Progenitor cell of endocrine pancreas (in vitro differentiated cells): ENCODE results near the gene NDRG2. TPM values are rescaled to one million over a fixed set of nuclear protein-coding genes. Genes with fewer than 3 reads are reported as not detected.
"Not testable (repeated sequence)": the region's sequence is repeated elsewhere in the genome, so short reads cannot be mapped to it uniquely, and the experiment has no call there.

Experiments used
- DNase-seq: peaks from one replicate; pipeline ENCODE4 v3.0.0; 2021; ENCODE audit warnings: low spot score; ENCODE audit not compliant: unreplicated experiment
- H3K27ac Mint-ChIP-seq: 2 replicates; pipeline ENCODE4 v1.8.0; 2021; ENCODE audit warnings: mild to moderate bottlenecking, moderate library complexity, mixed read lengths
- H3K27me3 Mint-ChIP-seq: 2 replicates; pipeline ENCODE4 v1.8.0; 2021; ENCODE audit warnings: mixed read lengths
- H3K36me3 Mint-ChIP-seq: 2 replicates; pipeline ENCODE4 v1.8.0; 2022; ENCODE audit warnings: mixed read lengths; ENCODE audit not compliant: insufficient read depth
- H3K4me1 Mint-ChIP-seq: 2 replicates; pipeline ENCODE4 v1.8.0; 2021; ENCODE audit warnings: low read depth, mixed read lengths
- H3K4me3 Mint-ChIP-seq: 2 replicates; pipeline ENCODE4 v1.8.0; 2021; ENCODE audit warnings: low read depth, mild to moderate bottlenecking, moderate library complexity, mixed read lengths
- H3K9me3 Mint-ChIP-seq: 2 replicates; pipeline ENCODE4 v1.8.0; 2021; ENCODE audit warnings: low read depth, mixed read lengths
- CTCF ChIP-seq: fragments of 200-600 bp; sonication (generic); IDR thresholded peaks from one replicate; pipeline ENCODE4 v1.5.0; 2021; ENCODE audit warnings: antibody characterized with exemption, mild to moderate bottlenecking; ENCODE audit not compliant: unreplicated experiment
- total RNA-seq: library from RNA; stranded (reverse); gene quantifications from 2 replicates; pipeline ENCODE4 v1.2.1, GENCODE V29; 2021

The NDRG2 gene
- total RNA-seq, 1 donor from 2014 or later: 61.5 TPM

- peaks cover 20% of the 10 kb centered on the region for H3K4me1 Mint-ChIP-seq
- no peak overlapping the region for H3K4me3 Mint-ChIP-seq
- no peak for DNase-seq
- no peaks in the 10 kb centered on the region for H3K9me3 Mint-ChIP-seq
- H3K36me3 Mint-ChIP-seq: no peaks in the 10 kb centered on the region
- peaks cover 20% of the 10 kb centered on the region for H3K27me3 Mint-ChIP-seq
- H3K27ac Mint-ChIP-seq: no peak overlapping the region
- TF ChIP-seq CTCF: no peak
Observed at GRCh38 chr14:21042918-21043317, 18.1 kb upstream of the NDRG2 start.

GRCh38 chr14:21041676-21042433, 17.0 kb upstream of the NDRG2 start, which contains the start of gene RNASE7:
TSS of gene RNASE7 (plus strand) at chr14:21042362. CDS start at chr14:21042993, 631 bp downstream.
- Mint-ChIP-seq H3K36me3 (no peaks in the 10 kb centered on the region), H3K4me3 (no peak within 1 kb of the TSS), H3K9me3 (no peaks in the 10 kb centered on the region), H3K27me3 (peaks cover 20% of the 10 kb centered on the region), H3K27ac (peak within 1 kb of the TSS; percentile 35), H3K4me1 (peaks cover 20% of the 10 kb centered on the region)
- DNase-seq: no peak
- TF ChIP-seq CTCF: no peak

- H3K27me3 Mint-ChIP-seq: peaks cover 20% of the 10 kb centered on the region
- not testable (repeated sequence) for DNase-seq, H3K27ac Mint-ChIP-seq, H3K9me3 Mint-ChIP-seq, H3K36me3 Mint-ChIP-seq, H3K4me3 Mint-ChIP-seq
- H3K4me1 Mint-ChIP-seq: peaks cover 20% of the 10 kb centered on the region
Observed at GRCh38 chr14:21040941-21041340, 16.1 kb upstream of the NDRG2 start.

GRCh38 chr14:21040370-21040925, 15.6 kb upstream of the NDRG2 start:
- H3K4me1 Mint-ChIP-seq: peaks cover 20% of the 10 kb centered on the region
- TF ChIP-seq CTCF: no peak
- no peak overlapping the region for H3K27ac Mint-ChIP-seq
- H3K27me3 Mint-ChIP-seq: peaks cover 20% of the 10 kb centered on the region
- H3K9me3 Mint-ChIP-seq: no peaks in the 10 kb centered on the region
- no peaks in the 10 kb centered on the region for H3K36me3 Mint-ChIP-seq
- no peak for DNase-seq
- no peak overlapping the region for H3K4me3 Mint-ChIP-seq

- peaks cover 20% of the 10 kb centered on the region for H3K4me1 Mint-ChIP-seq
- H3K4me3 Mint-ChIP-seq: no peak overlapping the region
- no peaks in the 10 kb centered on the region for H3K36me3 Mint-ChIP-seq
- no peak for DNase-seq
- H3K9me3 Mint-ChIP-seq: no peaks in the 10 kb centered on the region
- peak; percentile 67 for TF ChIP-seq CTCF
- peaks cover 19% of the 10 kb centered on the region for H3K27me3 Mint-ChIP-seq
- no peak overlapping the region for H3K27ac Mint-ChIP-seq
Observed at GRCh38 chr14:21039585-21040369, 14.9 kb upstream of the NDRG2 start.
